HepG2 (cell line): ENCODE data around the gene OSBPL10. TPM values are rescaled to one million over a fixed set of nuclear protein-coding genes. Genes with fewer than 3 reads are reported as not detected.

Experiments
- ATAC-seq: fragments of 200-7000 bp; cut with Tn5 transposase; 3 replicates; pipeline ENCODE4 v1.9.1; 2020; ENCODE audit warnings: mild to moderate bottlenecking, moderate library complexity
- BruUV-seq: library from RNA; stranded (reverse); fragments of 400-500 nt; replicated peaks from 2 replicates; lab custom pipeline; 2021; lab: Mats Ljungman, UMichigan
- CTCF ChIA-PET: fragments of 300-600 bp; formaldehyde crosslinking; extraction: SDS; loops from one replicate; lab custom pipeline; 2021; ENCODE audit warnings: low total read pairs, inconsistent platforms, low intra/inter-chr PET ratio; lab: Yijun Ruan, JAX
- POLR2A ChIA-PET: fragments of 350-600 bp; sonication (Branson Sonifier 250); formaldehyde crosslinking; loops from one replicate; lab custom pipeline; 2020; ENCODE audit warnings: antibody characterized with exemption, inconsistent platforms; lab: Yijun Ruan, JAX
- DNase-seq: peaks from one replicate; pipeline ENCODE4 v3.0.0-alpha.2; 2015; ENCODE audit warnings: low spot score
- FAIRE-seq: peaks from 3 replicates; lab custom pipeline; 2011; peaks lifted over from hg19 to GRCh38; lab: Jason Lieb, UNC
- H2AFZ ChIP-seq: one replicate; pipeline ENCODE4 v1.6.1; 2011; ENCODE audit warnings: low read length, inconsistent platforms
- H3K27ac ChIP-seq: fragments of 300-600 bp; 3 replicates; pipeline ENCODE4 v1.8.0; 2011; ENCODE audit warnings: mixed run types, mild to moderate bottlenecking, mixed read lengths, low read length, inconsistent platforms; ENCODE audit not compliant: insufficient read depth; ENCODE audit errors: extremely low read length
- H3K27me3 ChIP-seq, 2 experiments: fragments of 200-600 bp in 1 of 2; 2 replicates in 1 of 2; 3 replicates in 1 of 2; pipeline versions ENCODE4 v1.6.0 to v1.8.0; 2011; ENCODE audit warnings: low read length in 2 of 2, mild to moderate bottlenecking in 2 of 2, moderate library complexity in 2 of 2, inconsistent platforms in 1 of 2; ENCODE audit not compliant: insufficient read depth in 2 of 2, control insufficient read depth in 1 of 2
- H3K36me3 ChIP-seq, 2 experiments: fragments of 200-600 bp in 1 of 2; replicated peaks in 1 of 2; 2 replicates in 1 of 2; 3 replicates in 1 of 2; pipeline versions ENCODE4 v1.5.1 to v1.8.0; 2011; ENCODE audit warnings: low read length in 2 of 2, inconsistent platforms in 1 of 2; ENCODE audit not compliant: insufficient read depth in 2 of 2, control insufficient read depth in 1 of 2
- H3K4me1 ChIP-seq: 2 replicates; pipeline ENCODE4 v1.5.1; 2012; ENCODE audit warnings: low read length, inconsistent platforms; ENCODE audit not compliant: insufficient read depth
- H3K4me2 ChIP-seq: 2 replicates; pipeline ENCODE4 v1.6.0; 2011; ENCODE audit warnings: low read depth, low read length, inconsistent platforms
- H3K4me3 ChIP-seq, 3 experiments: fragments of 200-600 bp in 1 of 3; sonication (generic), shearing (Covaris generic) in 1 of 3; replicated peaks in 1 of 3; 2 replicates each; pipeline ENCODE4 v1.5.1; 2011 to 2016; ENCODE audit warnings: low read length in 3 of 3, inconsistent platforms in 2 of 3, low read depth in 2 of 3, mild to moderate bottlenecking in 2 of 3, control low read depth in 1 of 3, mixed read lengths in 1 of 3; ENCODE audit not compliant: insufficient read depth in 1 of 3
- H3K79me2 ChIP-seq: one replicate; pipeline ENCODE4 v1.6.1; 2011; ENCODE audit warnings: low read length, inconsistent platforms; ENCODE audit not compliant: insufficient read depth
- H3K9ac ChIP-seq: 2 replicates; pipeline ENCODE4 v1.6.0; 2011; ENCODE audit warnings: mild to moderate bottlenecking, low read depth, low read length, inconsistent platforms; ENCODE audit not compliant: insufficient read depth
- H3K9me3 ChIP-seq: 2 replicates; pipeline ENCODE4 v1.5.1; 2012; ENCODE audit warnings: mild to moderate bottlenecking, low read length
- H4K20me1 ChIP-seq: 2 replicates; pipeline ENCODE4 v1.6.0; 2011; ENCODE audit warnings: inconsistent platforms, mild to moderate bottlenecking, low read length, moderate library complexity; ENCODE audit not compliant: insufficient read depth
- ARNTL ChIP-seq: sonication (generic); formaldehyde crosslinking; IDR thresholded peaks from 2 replicates; pipeline ENCODE4 v1.4.0; 2020; ENCODE audit warnings: mild to moderate bottlenecking, missing genetic modification reagents
- FOXJ3 ChIP-seq: sonication (generic); formaldehyde crosslinking; IDR thresholded peaks from 2 replicates; pipeline ENCODE4 v1.4.0; 2020; ENCODE audit warnings: missing genetic modification reagents, mild to moderate bottlenecking, borderline replicate concordance
- RERE ChIP-seq: IDR thresholded peaks from 2 replicates; pipeline ENCODE4 v1.6.1; 2016; ENCODE audit warnings: low read depth, missing genetic modification reagents, missing compliant biosample characterization
- THAP8 ChIP-seq: sonication (generic); formaldehyde crosslinking; IDR thresholded peaks from 2 replicates; pipeline ENCODE4 v1.5.1; 2020; ENCODE audit warnings: missing genetic modification reagents, mild to moderate bottlenecking, borderline replicate concordance
- ZBTB1 ChIP-seq: sonication (generic); formaldehyde crosslinking; IDR thresholded peaks from 2 replicates; pipeline ENCODE4 v1.4.0; 2020; ENCODE audit warnings: missing genetic modification reagents, borderline replicate concordance
- ZC3H4 ChIP-seq: sonication (generic); formaldehyde crosslinking; IDR thresholded peaks from 2 replicates; pipeline ENCODE4 v1.4.0; 2020; ENCODE audit warnings: missing genetic modification reagents, borderline replicate concordance
- ZIK1 ChIP-seq: sonication (generic); formaldehyde crosslinking; IDR thresholded peaks from 2 replicates; pipeline ENCODE4 v1.5.0; 2020; ENCODE audit warnings: mild to moderate bottlenecking, low read depth, missing genetic modification reagents, borderline replicate concordance
- ZNF207 ChIP-seq: fragments of 450-650 bp; IDR thresholded peaks from 2 replicates; pipeline ENCODE4 v1.6.1; 2016; ENCODE audit warnings: antibody characterized with exemption, borderline replicate concordance
- ZNF503 ChIP-seq: sonication (generic); formaldehyde crosslinking; IDR thresholded peaks from 2 replicates; pipeline ENCODE4 v1.4.0; 2020; ENCODE audit warnings: missing genetic modification reagents
- ZNF646 ChIP-seq: sonication (generic); formaldehyde crosslinking; IDR thresholded peaks from 2 replicates; pipeline ENCODE4 v1.9.0; 2021; ENCODE audit warnings: mild to moderate bottlenecking, missing genetic modification reagents
- in situ Hi-C: cut with HindIII; loops from 2 replicates; pipeline ENCODE4 v1.10.0; 2017; ENCODE audit warnings: low pct_unique_long_range_greater_than_20kb; ENCODE audit not compliant: extremely low pct_ligation_motif_present
- intact Hi-C: fragments of 100-400 bp; cut with micrococcal nuclease; formaldehyde crosslinking; loops from one replicate; pipeline ENCODE4 v1.10.0; 2022; ENCODE audit not compliant: unreplicated experiment
- polyA plus RNA-seq, 8 experiments: library from polyadenylated mRNA; depleted of rRNA in 3 of 8; stranded (reverse) in 7 of 8; unstranded in 1 of 8; fragments of >200 nt; fragmentation: Illumina TruSeq in 4 of 8; extraction: Trizol in 4 of 8; gene quantifications; 2 replicates each; pipeline versions ENCODE4 v1.2.1 to v1.2.3, GENCODE V29; 2011 to 2016; ENCODE audit warnings: low read depth in 4 of 8, missing spikeins in 1 of 8, mixed read lengths in 1 of 8; ENCODE audit not compliant: insufficient read depth in 1 of 8
- total RNA-seq, 5 experiments: library from RNA; depleted of rRNA; stranded (reverse); fragments of >200 nt; fragmentation: Illumina TruSeq; extraction: Trizol; gene quantifications; 2 replicates each; pipeline ENCODE4 v1.2.3, GENCODE V29; 2016; ENCODE audit warnings: low read depth in 1 of 5

Gene OSBPL10
- total and polyA plus RNA-seq, 2 of the 13 experiments (the other 11 are each of a cell fraction or from before 2014, with no cell fraction given): 10.3 to 28.6 TPM

- H3K27me3 ChIP-seq: no peaks in the 10 kb centered on the region
- no peak overlapping the region for H3K27ac ChIP-seq
- intact Hi-C loops: loop anchor here (10.0 kb wide), 1 partner anchor 232 kb away; the partner anchor contains the start of gene STT3B
- in situ Hi-C loops: no loop called here
- H3K36me3 ChIP-seq: peaks cover 0 to 1% of the 10 kb centered on the region in 2 experiments; a peak in 2 of 5 replicates
- FAIRE-seq (no peak), ATAC-seq (no peak), DNase-seq (no peak)
- no peak overlapping the region for H3K4me2 ChIP-seq
- peaks cover 27% of the 10 kb centered on the region for H3K4me1 ChIP-seq
- H3K9ac ChIP-seq: no peak overlapping the region
- ChIA-PET CTCF (no interaction called here), POLR2A (no interaction called here)
- H3K79me2 ChIP-seq: peaks cover 1% of the 10 kb centered on the region
- H3K4me3 ChIP-seq: no peak overlapping the region
- no peaks in the 10 kb centered on the region for H3K9me3 ChIP-seq
- 0 out of 2 replicates have a peak, but pooled peaks cover 4% of the 10 kb centered on the region for H4K20me1 ChIP-seq
- no TSS peak for BruUV-seq
- no peak overlapping the region for H2AFZ ChIP-seq
- no peak for TF ChIP-seq ZNF207
- no peak for TF ChIP-seq ZC3H4 (CRISPR knock-in tag)
- TF ChIP-seq ZNF646: no peak
- no peak for TF ChIP-seq ZNF503 (CRISPR knock-in tag)
- no peak for TF ChIP-seq ZBTB1 (CRISPR knock-in tag)
- no peak for TF ChIP-seq RERE (CRISPR knock-in tag)
- TF ChIP-seq ZIK1 (CRISPR knock-in tag): no peak
- TF ChIP-seq THAP8 (CRISPR knock-in tag): no peak
- TF ChIP-seq FOXJ3 (CRISPR knock-in tag): no peak
- no peak for TF ChIP-seq ARNTL (CRISPR knock-in tag)
Observed at GRCh38 chr3:31766669-31767068, 214.4 kb downstream of the OSBPL10 start.
